GM19452 (cell line): ENCODE results near the gene GJD3.

Experiments used
- ATAC-seq: cut with Tn5 transposase; IDR thresholded peaks from one replicate; pipeline ENCODE4 v1.9.1; 2021; ENCODE audit not compliant: unreplicated experiment

Gene GJD3

GRCh38 chr17:40325156-40326013 lies 39.2 kb downstream of the GJD3 start:
- ATAC-seq = no peak

- no peak for ATAC-seq
Observed at GRCh38 chr17:40323391-40324381, 40.9 kb downstream of the GJD3 start.

GRCh38 chr17:40322358-40323315 lies 41.9 kb downstream of the GJD3 start:
- peak; percentile 32 for ATAC-seq

GRCh38 chr17:40321961-40322357 lies 42.6 kb downstream of the GJD3 start:
- ATAC-seq = no peak

GRCh38 chr17:40321524-40321929 lies 43.0 kb downstream of the GJD3 start:
- ATAC-seq = no peak

GRCh38 chr17:40320756-40321523 lies 43.6 kb downstream of the GJD3 start:
- ATAC-seq = no peak

GRCh38 chr17:40319651-40320540 lies 44.6 kb downstream of the GJD3 start:
- no peak for ATAC-seq

- no peak for ATAC-seq
Observed at GRCh38 chr17:40318830-40319391, 45.6 kb downstream of the GJD3 start.

GRCh38 chr17:40317880-40318829 lies 46.4 kb downstream of the GJD3 start:
- peak; percentile 58 for ATAC-seq

GRCh38 chr17:40317345-40317873 lies 47.1 kb downstream of the GJD3 start:
- no peak for ATAC-seq

- ATAC-seq = no peak
Observed at GRCh38 chr17:40316571-40317344, 47.8 kb downstream of the GJD3 start.

GRCh38 chr17:40315678-40316570 lies 48.6 kb downstream of the GJD3 start:
- no peak for ATAC-seq

- no peak for ATAC-seq
Observed at GRCh38 chr17:40315206-40315605, 49.3 kb downstream of the GJD3 start.

GRCh38 chr17:40314584-40314956 lies 50.0 kb downstream of the GJD3 start:
- ATAC-seq = no peak
